Esophagus muscularis mucosa (tissue), 4 donors: ENCODE measurements around the gene GGCX. TPM values are rescaled to one million over a fixed set of nuclear protein-coding genes. Genes with fewer than 3 reads are reported as not detected.

ENCODE experiments used
- DNase-seq: peaks from one replicate; pipeline ENCODE4 v3.0.0-alpha.2; 2017; ENCODE audit errors: extremely low spot score
- H3K27ac ChIP-seq, 4 donors: fragments of 200-600 bp; sonication (generic); replicated peaks in 1 of 4; 1 replicate in 3 of 4; 2 replicates in 1 of 4; pipeline ENCODE4 v1.5.1; 2016 to 2019; ENCODE audit warnings: mild to moderate bottlenecking in 1 of 4
- H3K27me3 ChIP-seq, 4 donors: fragments of 200-600 bp; sonication (generic); one replicate each; pipeline versions ENCODE4 v1.5.1 to v1.6.0; 2016 to 2019
- H3K36me3 ChIP-seq, 4 donors: fragments of 200-600 bp; sonication (generic); one replicate each; pipeline ENCODE4 v1.5.1; 2016 to 2019
- H3K4me1 ChIP-seq, 4 donors: fragments of 200-600 bp; sonication (generic); one replicate each; pipeline ENCODE4 v1.5.1; 2016 to 2019
- H3K4me3 ChIP-seq, 4 donors: fragments of 200-600 bp; sonication (generic); 1 replicate in 2 of 4; 2 replicates in 2 of 4; pipeline ENCODE4 v1.5.1; 2016 to 2019; ENCODE audit warnings: mild to moderate bottlenecking in 4 of 4, moderate library complexity in 1 of 4
- H3K9me3 ChIP-seq, 4 donors: fragments of 200-600 bp; sonication (generic); 1 replicate in 3 of 4; 2 replicates in 1 of 4; pipeline ENCODE4 v1.5.1; 2016 to 2019
- EP300 ChIP-seq: sonication (generic); formaldehyde crosslinking; IDR thresholded peaks from one replicate; pipeline ENCODE4 v1.6.1; 2017; ENCODE audit warnings: antibody characterized with exemption
- POLR2A ChIP-seq: fragments of 450-650 bp; IDR thresholded peaks from one replicate; pipeline ENCODE4 v1.6.1; 2017; ENCODE audit warnings: antibody characterized with exemption, moderate library complexity, mild to moderate bottlenecking, low read depth
- POLR2AphosphoS5 ChIP-seq, 2 donors: sonication (generic); formaldehyde crosslinking; IDR thresholded peaks; one replicate each; pipeline ENCODE4 v1.6.1; 2017; ENCODE audit warnings: antibody characterized with exemption in 2 of 2
- WGBS: methylation state at CpG from one replicate; pipeline ENCODE4 v1.1.5; 2018; 5-methylcytosine and 5-hydroxymethylcytosine counted together
- intact Hi-C: fragments of 100-400 bp; cut with DNase I; formaldehyde crosslinking; loops from one replicate; pipeline ENCODE4 v1.15.1; 2023
- total RNA-seq, 4 donors: library from RNA; depleted of rRNA; stranded (reverse); fragments of >200 nt; gene quantifications; one replicate each; pipeline versions ENCODE4 v1.1.0 to v1.2.1, GENCODE V29; 2016
- TF ChIP-seq, protein P1 (sequence below), 3 experiments: fragments of 200-600 bp in 2 of 3; fragments of 450-650 bp in 1 of 3; sonication (generic) in 2 of 3; IDR thresholded peaks; one replicate each; pipeline ENCODE4 v1.5.1; 2017 to 2019; ENCODE audit warnings: antibody characterized with exemption in 3 of 3, mild to moderate bottlenecking in 2 of 3, moderate library complexity in 1 of 3

Gene GGCX
- total RNA-seq, 4 donors from 2014 or later, result 15.0 to 25.3 (median 19.5) TPM

DNA sequence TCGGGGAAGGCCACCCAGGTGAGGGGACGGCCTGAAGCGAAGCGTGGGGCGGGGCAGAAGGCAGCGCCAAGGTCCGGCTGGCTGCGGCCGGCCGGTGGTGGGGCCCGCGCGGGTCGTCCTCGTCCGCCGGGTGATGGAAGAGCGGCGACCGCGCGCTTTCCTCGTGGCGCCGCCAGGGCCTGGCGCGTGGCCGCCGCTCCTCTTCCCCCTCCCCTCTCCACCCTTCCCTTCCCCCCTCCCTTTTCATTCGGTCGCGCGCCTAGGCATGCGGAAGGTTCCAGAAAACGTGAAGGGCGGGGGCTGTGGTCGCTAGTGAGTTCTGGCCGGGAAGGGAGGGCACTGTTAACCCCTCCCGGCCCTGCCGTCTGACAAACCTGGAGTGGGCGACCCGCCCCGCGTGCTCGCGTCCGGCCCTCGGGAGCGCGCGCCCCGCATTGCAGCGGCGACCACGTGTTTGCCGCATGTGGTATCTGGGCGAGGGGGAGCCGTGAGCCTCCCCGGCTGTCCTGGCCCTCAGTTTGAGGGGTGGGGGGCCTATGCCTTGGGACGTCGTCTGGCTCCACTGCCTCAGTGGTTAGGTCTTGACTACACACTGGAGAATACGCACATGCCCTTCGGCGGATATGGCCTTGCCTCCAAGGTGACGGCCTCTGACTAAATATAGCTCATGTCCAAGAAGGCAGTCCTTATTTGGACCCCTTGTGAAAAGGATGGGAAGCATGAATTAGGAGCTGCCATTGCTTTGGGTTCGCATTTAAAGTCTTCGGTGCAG is 21.7 kb downstream of the GGCX start:
- Histone ChIP-seq H3K4me1 (peaks cover 47 to 72% (median 61%) of the 10 kb centered on the region in 4 donors), H3K4me3 (peak overlapping the region; percentile 85 to 95 (median 88)), H3K27ac (peak overlapping the region; percentile 97 to 100 (median 98)), H3K9me3 (no peaks in the 10 kb centered on the region), H3K27me3 (no peaks in the 10 kb centered on the region), H3K36me3 (peaks cover 32 to 39% (median 37%) of the 10 kb centered on the region in 4 donors)
- TF ChIP-seq POLR2AphosphoS5 (IDR thresholded peaks at IDR 0.05) (peak; percentile 82 to 83), POLR2A (no peak), EP300 (no peak)
- TF ChIP-seq, protein P1, sequence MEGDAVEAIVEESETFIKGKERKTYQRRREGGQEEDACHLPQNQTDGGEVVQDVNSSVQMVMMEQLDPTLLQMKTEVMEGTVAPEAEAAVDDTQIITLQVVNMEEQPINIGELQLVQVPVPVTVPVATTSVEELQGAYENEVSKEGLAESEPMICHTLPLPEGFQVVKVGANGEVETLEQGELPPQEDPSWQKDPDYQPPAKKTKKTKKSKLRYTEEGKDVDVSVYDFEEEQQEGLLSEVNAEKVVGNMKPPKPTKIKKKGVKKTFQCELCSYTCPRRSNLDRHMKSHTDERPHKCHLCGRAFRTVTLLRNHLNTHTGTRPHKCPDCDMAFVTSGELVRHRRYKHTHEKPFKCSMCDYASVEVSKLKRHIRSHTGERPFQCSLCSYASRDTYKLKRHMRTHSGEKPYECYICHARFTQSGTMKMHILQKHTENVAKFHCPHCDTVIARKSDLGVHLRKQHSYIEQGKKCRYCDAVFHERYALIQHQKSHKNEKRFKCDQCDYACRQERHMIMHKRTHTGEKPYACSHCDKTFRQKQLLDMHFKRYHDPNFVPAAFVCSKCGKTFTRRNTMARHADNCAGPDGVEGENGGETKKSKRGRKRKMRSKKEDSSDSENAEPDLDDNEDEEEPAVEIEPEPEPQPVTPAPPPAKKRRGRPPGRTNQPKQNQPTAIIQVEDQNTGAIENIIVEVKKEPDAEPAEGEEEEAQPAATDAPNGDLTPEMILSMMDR (IDR thresholded peaks at IDR 0.05), result no peak
- under 1% methylated on average over 37 of the region's 67 CpGs for WGBS
- intact Hi-C loops, result no loop called here
- DNase-seq, result peak; percentile 94

DNA sequence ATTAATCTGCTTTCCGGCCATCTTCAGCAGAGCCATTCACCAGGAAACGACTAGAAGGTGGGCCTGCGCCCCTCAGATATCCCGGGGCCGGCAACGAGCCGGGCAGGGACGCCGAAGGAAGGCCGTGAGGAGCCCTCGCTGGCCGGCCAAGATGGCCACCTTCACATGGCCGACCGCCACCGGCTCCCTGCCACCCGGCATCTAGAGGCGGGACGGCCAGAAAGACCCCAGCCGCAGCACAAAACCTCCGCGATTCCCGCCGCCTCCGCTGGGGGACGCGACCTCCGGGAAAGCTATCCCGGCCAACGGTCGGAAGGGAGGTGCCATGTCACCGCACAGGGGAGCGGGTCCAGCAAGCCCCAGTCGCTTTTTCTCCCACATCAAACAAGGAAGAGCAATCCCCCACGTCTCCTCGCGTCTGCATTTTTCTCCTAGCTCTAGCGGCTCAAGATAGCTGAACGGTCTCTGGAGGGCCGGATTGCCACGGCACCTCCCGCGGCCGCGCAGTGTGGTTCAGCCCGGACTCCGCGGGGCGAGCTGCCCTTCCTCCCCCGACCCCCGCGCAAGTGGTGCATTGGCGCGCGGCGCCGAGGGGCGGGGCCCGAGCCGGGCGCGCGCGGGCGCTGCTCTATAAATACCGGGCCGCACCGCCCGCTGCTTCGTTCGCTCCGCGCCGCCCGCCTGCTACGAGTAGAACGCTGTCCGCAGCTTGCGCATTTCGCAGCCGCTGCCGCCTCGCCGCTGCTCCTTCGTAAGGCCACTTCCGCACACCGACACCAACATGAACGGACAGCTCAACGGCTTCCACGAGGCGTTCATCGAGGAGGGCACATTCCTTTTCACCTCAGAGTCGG is 22.6 kb downstream of the GGCX start, which contains the start of gene MAT2A:
Gene MAT2A (plus strand): TSS at position 662 of the 854 bp plus-strand sequence. CDS start 120 bp downstream, at position 782.
- H3K36me3 ChIP-seq, result peaks cover 25 to 31% (median 30%) of the 10 kb centered on the region in 4 donors
- TF ChIP-seq, protein P1 (IDR thresholded peaks at IDR 0.05), result peak; percentile 63 to 78 (median 72)
- TF ChIP-seq EP300 (no peak), POLR2AphosphoS5 (IDR thresholded peaks at IDR 0.05) (peak; percentile 91 to 99), POLR2A (peak; percentile 100)
- H3K9me3 ChIP-seq, result no peaks in the 10 kb centered on the region
- intact Hi-C loops, result no loop called here
- WGBS, result under 1% methylated on average over 23 of the region's 92 CpGs
- peak within 1 kb of the TSS; percentile 85 to 95 (median 88) for H3K4me3 ChIP-seq
- peaks cover 43 to 63% (median 54%) of the 10 kb centered on the region in 4 donors for H3K4me1 ChIP-seq
- peak; percentile 99 for DNase-seq
- no peaks in the 10 kb centered on the region for H3K27me3 ChIP-seq
- peak within 1 kb of the TSS; percentile 97 to 100 (median 98) for H3K27ac ChIP-seq

DNA sequence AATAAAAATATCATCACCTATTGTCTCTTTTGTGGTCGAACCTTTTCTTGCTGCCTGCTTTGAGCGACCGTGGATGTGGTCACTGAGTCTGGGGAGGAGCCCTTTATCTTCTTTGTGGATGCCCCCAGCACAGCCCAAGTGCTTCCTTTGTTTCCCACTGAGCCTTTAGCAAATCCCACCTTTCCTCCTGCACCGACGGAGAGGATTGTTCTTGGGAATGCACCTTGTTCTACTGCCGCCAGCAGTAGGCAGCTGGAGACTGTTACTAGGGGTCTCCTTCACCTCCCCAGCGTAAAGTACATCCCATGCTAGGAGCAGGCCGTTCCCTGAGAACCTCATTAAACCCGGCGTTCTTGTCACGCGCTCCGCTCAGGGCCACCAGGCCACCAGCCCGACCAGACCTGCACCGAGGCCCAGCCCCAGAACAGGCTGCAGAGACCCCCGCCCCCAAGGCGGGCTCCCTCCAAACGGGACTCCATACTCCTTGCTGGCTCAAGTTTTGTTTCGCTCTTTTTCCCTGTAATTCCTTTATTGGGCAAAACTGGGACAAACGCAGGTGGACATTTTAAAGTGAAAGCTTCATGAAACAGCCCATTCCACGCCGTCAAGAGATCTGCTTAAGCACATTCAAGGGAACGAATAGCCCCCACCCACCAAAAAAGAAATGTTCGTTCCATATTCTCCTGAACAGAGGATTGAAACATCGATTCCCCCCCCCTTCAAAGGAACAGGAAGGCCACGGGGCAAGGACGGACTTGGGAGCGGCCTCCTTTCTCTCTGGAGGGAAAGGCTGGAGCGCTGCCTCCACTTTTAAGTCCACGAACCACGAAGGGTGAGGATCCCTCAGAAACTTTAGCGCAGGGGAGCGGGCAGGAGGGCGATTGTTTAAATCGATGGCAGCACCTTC is 23.4 kb downstream of the GGCX start:
- Histone ChIP-seq H3K27ac (peak overlapping the region; percentile 97 to 100 (median 98)), H3K27me3 (no peaks in the 10 kb centered on the region), H3K4me3 (peak overlapping the region; percentile 85 to 95 (median 88)), H3K9me3 (no peaks in the 10 kb centered on the region), H3K36me3 (peaks cover 16 to 22% (median 21%) of the 10 kb centered on the region in 4 donors), H3K4me1 (peaks cover 34 to 55% (median 45%) of the 10 kb centered on the region in 4 donors)
- intact Hi-C loops, result no loop called here
- DNase-seq, result no peak
- WGBS, result under 1% methylated on average over 29 of the region's 35 CpGs
- no peak for TF ChIP-seq EP300
- TF ChIP-seq POLR2AphosphoS5 (IDR thresholded peaks at IDR 0.05), result peak; percentile 52 to 82
- no peak for TF ChIP-seq POLR2A
- TF ChIP-seq, protein P1 (IDR thresholded peaks at IDR 0.05), result peak; percentile 7 to 23 (median 11)

DNA sequence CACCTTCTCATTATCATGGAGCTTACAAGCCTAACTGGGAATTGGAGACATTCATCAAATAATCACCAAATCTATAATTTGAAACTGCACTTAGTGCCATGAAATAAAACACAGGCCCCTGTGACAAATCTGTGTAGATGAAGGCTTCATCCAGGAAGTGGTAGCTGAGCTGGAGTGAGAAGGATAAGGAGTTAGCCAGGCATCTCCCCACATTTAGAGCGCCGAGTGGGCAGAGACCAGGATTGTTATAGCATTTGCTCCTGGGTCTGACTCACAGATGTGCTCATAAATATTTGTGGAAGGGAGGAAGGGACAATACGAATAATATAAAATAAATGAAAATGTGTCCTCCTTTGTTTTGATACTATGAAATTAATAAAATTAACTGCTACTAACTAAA is 24.8 kb downstream of the GGCX start:
- Histone ChIP-seq H3K4me3 (no peak overlapping the region), H3K4me1 (peaks cover 20 to 41% (median 31%) of the 10 kb centered on the region in 4 donors), H3K36me3 (peaks cover 2 to 8% (median 7%) of the 10 kb centered on the region in 4 donors), H3K27ac (peak overlapping the region; percentile 97 to 100 (median 98)), H3K27me3 (no peaks in the 10 kb centered on the region), H3K9me3 (no peaks in the 10 kb centered on the region)
- DNase-seq, result no peak
- TF ChIP-seq POLR2A, result no peak
- peak in 1 of 2 donors; percentile 8 for TF ChIP-seq POLR2AphosphoS5 (IDR thresholded peaks at IDR 0.05)
- intact Hi-C loops, result no loop called here
- WGBS, result 57% methylated on average over 3 of the region's 3 CpGs
